ENCODE results near the gene SEMA3A.

DNA sequence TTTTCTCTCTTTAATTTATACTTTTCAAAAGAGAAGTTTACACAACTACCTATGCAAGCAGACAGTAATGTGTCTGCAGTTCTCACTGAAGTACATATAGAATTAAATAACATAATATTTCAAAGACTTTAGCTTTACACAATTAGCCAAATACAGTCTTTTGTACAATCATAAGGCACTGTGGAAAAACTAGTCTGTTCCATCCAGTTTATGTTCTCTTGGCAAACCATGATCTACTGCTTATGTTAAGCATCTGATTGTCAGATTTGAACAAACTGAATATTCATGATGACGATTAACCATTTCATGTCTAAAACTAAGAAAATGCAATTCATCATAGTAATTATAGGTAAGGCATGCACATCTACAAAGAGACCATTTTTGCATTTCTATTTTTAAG is 842 bp downstream of the SEMA3A start:
- TF ChIP-seq, protein P1, sequence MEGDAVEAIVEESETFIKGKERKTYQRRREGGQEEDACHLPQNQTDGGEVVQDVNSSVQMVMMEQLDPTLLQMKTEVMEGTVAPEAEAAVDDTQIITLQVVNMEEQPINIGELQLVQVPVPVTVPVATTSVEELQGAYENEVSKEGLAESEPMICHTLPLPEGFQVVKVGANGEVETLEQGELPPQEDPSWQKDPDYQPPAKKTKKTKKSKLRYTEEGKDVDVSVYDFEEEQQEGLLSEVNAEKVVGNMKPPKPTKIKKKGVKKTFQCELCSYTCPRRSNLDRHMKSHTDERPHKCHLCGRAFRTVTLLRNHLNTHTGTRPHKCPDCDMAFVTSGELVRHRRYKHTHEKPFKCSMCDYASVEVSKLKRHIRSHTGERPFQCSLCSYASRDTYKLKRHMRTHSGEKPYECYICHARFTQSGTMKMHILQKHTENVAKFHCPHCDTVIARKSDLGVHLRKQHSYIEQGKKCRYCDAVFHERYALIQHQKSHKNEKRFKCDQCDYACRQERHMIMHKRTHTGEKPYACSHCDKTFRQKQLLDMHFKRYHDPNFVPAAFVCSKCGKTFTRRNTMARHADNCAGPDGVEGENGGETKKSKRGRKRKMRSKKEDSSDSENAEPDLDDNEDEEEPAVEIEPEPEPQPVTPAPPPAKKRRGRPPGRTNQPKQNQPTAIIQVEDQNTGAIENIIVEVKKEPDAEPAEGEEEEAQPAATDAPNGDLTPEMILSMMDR (IDR thresholded peaks at IDR 0.05; ENCODE audit: low read depth, low read length) = no peak
- no peak for TF ChIP-seq EZH2phosphoT487 (IDR thresholded peaks at IDR 0.05; ENCODE audit: low read depth)

All from OCI-LY3 (cell line).